Measurements from ENCODE around the gene EPHB3.

The EPHB3 gene

GRCh38 chr3:184581331-184581855 lies 19.8 kb downstream of the EPHB3 start:
- no peak for DNase-seq

- no peak for DNase-seq
Observed at GRCh38 chr3:184582646-184583577, 21.3 kb downstream of the EPHB3 start.

- no peak for DNase-seq
Observed at GRCh38 chr3:184583578-184584451, 22.2 kb downstream of the EPHB3 start.

GRCh38 chr3:184584464-184584891 lies 22.9 kb downstream of the EPHB3 start:
- no peak for DNase-seq

- DNase-seq, result no peak
Observed at GRCh38 chr3:184585545-184585944, 24.0 kb downstream of the EPHB3 start.

- DNase-seq, result no peak
Observed at GRCh38 chr3:184586851-184587250, 25.3 kb downstream of the EPHB3 start.

- DNase-seq, result no peak
Observed at GRCh38 chr3:184588776-184589175, 27.2 kb downstream of the EPHB3 start.

- no peak for DNase-seq
Observed at GRCh38 chr3:184590795-184591194, 29.2 kb downstream of the EPHB3 start.

- no peak for DNase-seq
Observed at GRCh38 chr3:184591789-184592188, 30.2 kb downstream of the EPHB3 start.

- no peak for DNase-seq
Observed at GRCh38 chr3:184592371-184593219, 31.0 kb downstream of the EPHB3 start.

- no peak for DNase-seq
Observed at GRCh38 chr3:184593220-184593927, 31.8 kb downstream of the EPHB3 start.

GRCh38 chr3:184593928-184594303 lies 32.3 kb downstream of the EPHB3 start:
- DNase-seq, result no peak

GRCh38 chr3:184594371-184595001 lies 32.9 kb downstream of the EPHB3 start:
- no peak for DNase-seq

GRCh38 chr3:184595726-184596125 lies 34.1 kb downstream of the EPHB3 start:
- DNase-seq, result no peak

GRCh38 chr3:184596233-184596632 lies 34.6 kb downstream of the EPHB3 start:
- no peak for DNase-seq

GRCh38 chr3:184596886-184597575 lies 35.4 kb downstream of the EPHB3 start:
- no peak for DNase-seq

GRCh38 chr3:184597829-184598573 lies 36.4 kb downstream of the EPHB3 start:
- no peak for DNase-seq

GRCh38 chr3:184598574-184598927 lies 37.0 kb downstream of the EPHB3 start:
- DNase-seq, result no peak

- no peak for DNase-seq
Observed at GRCh38 chr3:184599143-184599542, 37.6 kb downstream of the EPHB3 start.
